Progenitor cell of endocrine pancreas (in vitro differentiated cells): ENCODE data around the gene ZNF606. TPM values are rescaled to one million over a fixed set of nuclear protein-coding genes. Genes with fewer than 3 reads are reported as not detected.

ENCODE experiments used
- DNase-seq: peaks from one replicate; pipeline ENCODE4 v3.0.0; 2021; ENCODE audit warnings: low spot score; ENCODE audit not compliant: unreplicated experiment
- H3K27ac Mint-ChIP-seq: 2 replicates; pipeline ENCODE4 v1.8.0; 2021; ENCODE audit warnings: mild to moderate bottlenecking, moderate library complexity, mixed read lengths
- H3K27me3 Mint-ChIP-seq: 2 replicates; pipeline ENCODE4 v1.8.0; 2021; ENCODE audit warnings: mixed read lengths
- H3K36me3 Mint-ChIP-seq: 2 replicates; pipeline ENCODE4 v1.8.0; 2022; ENCODE audit warnings: mixed read lengths; ENCODE audit not compliant: insufficient read depth
- H3K4me1 Mint-ChIP-seq: 2 replicates; pipeline ENCODE4 v1.8.0; 2021; ENCODE audit warnings: low read depth, mixed read lengths
- H3K4me3 Mint-ChIP-seq: 2 replicates; pipeline ENCODE4 v1.8.0; 2021; ENCODE audit warnings: low read depth, mild to moderate bottlenecking, moderate library complexity, mixed read lengths
- H3K9me3 Mint-ChIP-seq: 2 replicates; pipeline ENCODE4 v1.8.0; 2021; ENCODE audit warnings: low read depth, mixed read lengths
- total RNA-seq: library from RNA; stranded (reverse); gene quantifications from 2 replicates; pipeline ENCODE4 v1.2.1, GENCODE V29; 2021
- TF ChIP-seq, protein P1 (sequence below): fragments of 200-600 bp; sonication (generic); IDR thresholded peaks from one replicate; pipeline ENCODE4 v1.5.0; 2021; ENCODE audit warnings: antibody characterized with exemption, mild to moderate bottlenecking; ENCODE audit not compliant: unreplicated experiment

The ZNF606 gene
- total RNA-seq, 1 donor from 2014 or later = 49.0 TPM

GRCh38 chr19:57961785-57962184 lies 40.8 kb downstream of the ZNF606 start:
- peaks cover 20% of the 10 kb centered on the region for H3K36me3 Mint-ChIP-seq
- TF ChIP-seq, protein P1, sequence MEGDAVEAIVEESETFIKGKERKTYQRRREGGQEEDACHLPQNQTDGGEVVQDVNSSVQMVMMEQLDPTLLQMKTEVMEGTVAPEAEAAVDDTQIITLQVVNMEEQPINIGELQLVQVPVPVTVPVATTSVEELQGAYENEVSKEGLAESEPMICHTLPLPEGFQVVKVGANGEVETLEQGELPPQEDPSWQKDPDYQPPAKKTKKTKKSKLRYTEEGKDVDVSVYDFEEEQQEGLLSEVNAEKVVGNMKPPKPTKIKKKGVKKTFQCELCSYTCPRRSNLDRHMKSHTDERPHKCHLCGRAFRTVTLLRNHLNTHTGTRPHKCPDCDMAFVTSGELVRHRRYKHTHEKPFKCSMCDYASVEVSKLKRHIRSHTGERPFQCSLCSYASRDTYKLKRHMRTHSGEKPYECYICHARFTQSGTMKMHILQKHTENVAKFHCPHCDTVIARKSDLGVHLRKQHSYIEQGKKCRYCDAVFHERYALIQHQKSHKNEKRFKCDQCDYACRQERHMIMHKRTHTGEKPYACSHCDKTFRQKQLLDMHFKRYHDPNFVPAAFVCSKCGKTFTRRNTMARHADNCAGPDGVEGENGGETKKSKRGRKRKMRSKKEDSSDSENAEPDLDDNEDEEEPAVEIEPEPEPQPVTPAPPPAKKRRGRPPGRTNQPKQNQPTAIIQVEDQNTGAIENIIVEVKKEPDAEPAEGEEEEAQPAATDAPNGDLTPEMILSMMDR = no peak
- peaks cover 36% of the 10 kb centered on the region for H3K9me3 Mint-ChIP-seq

GRCh38 chr19:57954996-57955395 lies 47.6 kb downstream of the ZNF606 start:
- no peaks in the 10 kb centered on the region for H3K27me3 Mint-ChIP-seq
- TF ChIP-seq, protein P1 = no peak
- H3K9me3 Mint-ChIP-seq = peaks cover 42% of the 10 kb centered on the region
- H3K36me3 Mint-ChIP-seq = peaks cover 11% of the 10 kb centered on the region
- no peaks in the 10 kb centered on the region for H3K4me1 Mint-ChIP-seq
- H3K4me3 Mint-ChIP-seq = no peak overlapping the region
- DNase-seq = no peak
- H3K27ac Mint-ChIP-seq = no peak overlapping the region

More at GRCh38 chr19:57961785-57962184, 40.8 kb downstream of the ZNF606 start:
- no peak overlapping the region for H3K27ac Mint-ChIP-seq
- no peak overlapping the region for H3K4me3 Mint-ChIP-seq
- no peak for DNase-seq
- H3K4me1 Mint-ChIP-seq = no peaks in the 10 kb centered on the region
- H3K27me3 Mint-ChIP-seq = no peaks in the 10 kb centered on the region

DNA sequence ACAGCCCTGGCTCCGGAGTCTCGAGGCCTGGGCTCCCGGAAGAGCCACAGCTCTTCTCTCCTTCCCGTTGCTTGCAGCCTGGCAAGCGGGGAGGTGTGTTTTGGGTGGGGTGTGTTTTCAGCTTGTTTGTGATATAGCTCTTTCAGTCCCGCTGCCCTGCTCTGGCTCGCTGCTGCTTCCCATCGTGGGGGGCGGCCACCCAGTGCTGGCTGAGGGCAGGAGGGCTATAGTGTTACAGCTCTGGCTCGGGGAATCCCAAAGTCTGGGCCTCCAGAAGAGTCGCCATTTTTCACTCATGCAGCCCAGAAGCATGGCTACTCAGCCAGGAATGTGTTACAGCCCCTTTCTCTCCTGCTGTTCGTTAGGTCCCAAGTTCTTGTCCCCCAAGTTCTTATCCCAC lies 52.9 kb downstream of the ZNF606 start:
- Mint-ChIP-seq H3K27me3 (no peaks in the 10 kb centered on the region), H3K4me3 (no peak overlapping the region), H3K9me3 (peaks cover 35% of the 10 kb centered on the region), H3K27ac (no peak overlapping the region), H3K36me3 (peaks cover 26% of the 10 kb centered on the region), H3K4me1 (peaks cover 7% of the 10 kb centered on the region)
- TF ChIP-seq, protein P1 = no peak
- DNase-seq = no peak

DNA sequence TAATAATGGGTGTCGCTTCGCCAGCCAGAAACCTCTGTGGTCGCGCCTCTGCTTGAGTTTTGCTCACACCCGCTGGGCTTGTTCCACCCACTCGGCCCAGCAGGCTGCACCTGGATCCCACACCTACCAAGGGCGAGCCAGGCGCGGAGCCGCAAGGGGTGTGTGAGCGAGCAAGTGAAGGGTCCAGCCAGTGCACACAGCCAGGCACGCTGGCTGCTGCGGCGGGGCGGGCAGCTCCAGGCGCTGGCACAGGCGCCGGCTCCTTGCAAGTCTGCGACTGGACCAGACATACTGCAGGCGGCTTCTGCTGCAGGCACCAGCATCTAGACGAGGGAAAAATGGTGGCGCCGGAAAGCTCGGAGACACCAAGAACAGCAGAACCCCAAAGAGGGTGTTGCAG lies 53.3 kb downstream of the ZNF606 start:
- DNase-seq = no peak
- TF ChIP-seq, protein P1 = no peak
- Mint-ChIP-seq H3K9me3 (peaks cover 35% of the 10 kb centered on the region), H3K4me3 (no peak overlapping the region), H3K27ac (no peak overlapping the region), H3K4me1 (peaks cover 7% of the 10 kb centered on the region), H3K36me3 (peaks cover 30% of the 10 kb centered on the region), H3K27me3 (no peaks in the 10 kb centered on the region)

DNA sequence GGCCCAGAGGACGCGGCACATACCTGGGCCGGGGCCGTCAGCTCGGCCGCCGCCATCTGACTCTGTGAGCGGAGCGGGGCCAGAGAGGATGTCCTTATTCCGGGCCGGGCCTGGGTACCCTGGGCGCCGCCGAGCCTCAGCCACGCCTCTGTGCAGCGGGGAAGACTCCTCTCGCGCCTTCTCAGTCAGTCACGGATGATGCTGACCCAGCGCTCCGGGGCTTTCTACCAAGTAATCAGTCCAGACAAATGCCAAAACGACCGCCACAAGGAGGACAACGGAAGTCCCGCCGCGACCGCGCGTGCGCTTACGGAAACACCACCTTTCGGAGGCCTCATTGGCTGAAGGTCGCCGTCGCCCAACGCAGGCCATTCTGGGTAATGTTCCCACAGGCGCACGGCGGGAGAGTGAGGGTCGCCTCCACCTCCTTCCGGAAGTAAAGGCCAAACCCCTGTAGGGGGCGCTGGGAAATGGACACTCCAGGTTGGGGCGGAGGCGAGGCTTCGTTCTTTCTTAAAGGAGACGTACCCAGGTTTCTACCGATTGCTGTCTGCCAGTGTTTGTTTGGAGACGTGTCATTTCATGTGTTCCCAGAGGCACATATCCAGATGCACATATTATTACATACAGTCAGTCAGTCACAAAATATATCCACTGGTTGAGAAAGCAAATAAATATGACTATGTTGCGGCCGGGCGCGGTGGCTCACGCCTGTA lies 55.0 kb downstream of the ZNF606 start, which contains the start of gene ZNF256:
ZNF256 (minus strand) TSS at position 288 of the 716 bp plus-strand sequence; CDS start at position 56, 232 bp downstream.
- Mint-ChIP-seq H3K36me3 (peaks cover 47% of the 10 kb centered on the region), H3K27me3 (no peaks in the 10 kb centered on the region), H3K4me1 (peaks cover 7% of the 10 kb centered on the region), H3K9me3 (peaks cover 40% of the 10 kb centered on the region), H3K27ac (peak within 1 kb of the TSS; percentile 92), H3K4me3 (peak within 1 kb of the TSS; percentile 93)
- DNase-seq = peak; percentile 93
- TF ChIP-seq, protein P1 = peak; percentile 68
